ENCODE results near the gene PRUNE2. TPM values are rescaled to one million over a fixed set of nuclear protein-coding genes. Genes with fewer than 3 reads are reported as not detected.
"Not testable (repeated sequence)": the region's sequence is repeated elsewhere in the genome, so short reads cannot be mapped to it uniquely, and the experiment has no call there.

The PRUNE2 gene
- polyA plus RNA-seq, 1 donor from 2014 or later = not detected

DNA sequence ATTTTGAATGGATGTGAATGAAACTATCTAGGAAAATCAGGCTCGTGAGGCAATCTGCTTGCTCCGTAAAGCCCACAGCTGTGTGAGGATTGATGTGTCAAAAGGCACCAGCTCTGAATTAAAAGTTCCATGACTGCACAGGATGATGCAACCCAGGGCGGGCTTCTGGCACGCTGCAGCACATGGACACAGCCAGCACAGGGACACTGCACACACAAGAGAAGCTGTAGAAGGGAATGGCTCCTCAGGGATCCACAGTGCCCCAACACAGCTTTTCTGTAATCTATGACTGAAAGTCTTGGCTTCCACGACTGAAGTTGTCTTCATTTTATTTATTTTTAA is 295.9 kb downstream of the PRUNE2 start:
- Mint-ChIP-seq H3K4me3 (no peak overlapping the region), H3K9me3 (no peaks in the 10 kb centered on the region), H3K36me3 (peaks cover 2% of the 10 kb centered on the region), H3K27me3 (peaks cover 11% of the 10 kb centered on the region), H3K27ac (no peak overlapping the region), H3K4me1 (peaks cover 4 to 8% (median 6%) of the 10 kb centered on the region in 3 donors)

- Mint-ChIP-seq H3K27ac (no peak overlapping the region), H3K36me3 (peaks cover 2% of the 10 kb centered on the region), H3K4me1 (peaks cover 4 to 6% (median 5%) of the 10 kb centered on the region in 3 donors), H3K4me3 (no peak overlapping the region), H3K9me3 (no peaks in the 10 kb centered on the region), H3K27me3 (peaks cover 8% of the 10 kb centered on the region)
Observed at GRCh38 chr9:76609285-76610010, 296.5 kb downstream of the PRUNE2 start.

DNA sequence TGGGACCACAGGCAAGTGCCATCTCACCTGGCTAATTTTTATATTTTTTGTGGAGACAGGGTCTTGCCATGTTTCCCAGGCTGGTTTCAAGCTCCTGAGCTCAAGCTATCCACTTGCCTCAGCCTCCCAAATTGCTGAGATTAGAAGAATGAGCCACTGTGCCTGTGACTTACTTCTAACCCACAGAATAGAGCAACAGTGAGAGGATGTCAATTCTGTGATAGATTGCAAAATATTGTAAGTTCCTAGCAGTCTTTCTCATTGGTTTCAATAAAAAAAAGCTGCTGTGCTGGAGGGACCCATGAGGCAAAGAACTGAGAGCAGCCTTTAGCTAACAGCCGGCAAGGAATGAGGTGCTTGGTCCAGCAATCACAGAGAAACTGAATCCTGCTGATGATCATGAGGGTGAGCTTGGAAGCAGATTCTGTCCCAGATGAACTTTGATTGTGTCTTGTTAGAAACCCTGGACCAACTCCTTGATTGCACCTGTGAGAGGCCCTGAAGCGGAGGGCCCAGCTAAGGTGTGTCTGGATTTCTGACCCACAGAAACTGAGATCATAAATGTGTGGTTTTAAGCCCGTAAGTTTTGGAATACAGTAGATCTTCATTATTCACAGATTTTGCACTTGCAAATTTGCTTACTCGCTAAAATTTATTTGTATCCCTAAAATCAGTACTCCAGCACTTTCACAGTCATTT is 297.2 kb downstream of the PRUNE2 start:
- Mint-ChIP-seq H3K4me1 (peaks cover 4 to 6% (median 5%) of the 10 kb centered on the region in 3 donors), H3K4me3 (no peak overlapping the region), H3K27me3 (peaks cover 6% of the 10 kb centered on the region), H3K36me3 (peaks cover 2% of the 10 kb centered on the region), H3K27ac (no peak overlapping the region), H3K9me3 (no peaks in the 10 kb centered on the region)

- Mint-ChIP-seq H3K36me3 (peaks cover 2% of the 10 kb centered on the region), H3K27ac (no peak overlapping the region), H3K4me1 (peaks cover 4 to 6% (median 5%) of the 10 kb centered on the region in 3 donors), H3K9me3 (no peaks in the 10 kb centered on the region), H3K27me3 (peaks cover 6% of the 10 kb centered on the region), H3K4me3 (peak overlapping the region in 1 of 4 donors; percentile 33)
Observed at GRCh38 chr9:76607730-76608436, 298.0 kb downstream of the PRUNE2 start.

DNA sequence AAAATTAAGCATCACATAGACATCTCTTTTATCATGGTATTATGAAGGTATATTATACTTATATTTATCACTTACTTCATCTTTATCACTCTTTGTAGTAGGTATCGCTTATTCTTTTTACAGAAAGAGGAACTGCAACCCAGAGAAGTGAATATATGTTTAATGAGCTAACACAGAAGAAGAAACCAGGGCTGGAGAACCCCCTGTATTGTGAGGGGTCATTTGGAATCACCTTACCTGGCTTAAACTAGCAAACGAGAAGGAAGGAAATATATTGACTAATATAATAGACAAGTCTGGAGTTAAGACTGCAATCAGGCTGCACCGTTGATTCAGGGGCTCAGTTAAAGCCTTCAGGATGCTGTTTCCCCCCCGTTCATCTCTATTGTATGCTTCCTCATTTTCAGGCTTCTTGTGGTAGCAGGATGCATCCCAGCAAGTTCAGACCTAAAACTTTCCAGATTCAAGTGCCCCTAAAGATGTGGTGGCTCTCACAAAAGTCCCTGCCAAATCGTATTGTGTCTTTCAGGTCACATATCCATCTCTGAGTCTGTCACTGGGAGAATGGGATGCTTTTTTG is 300.5 kb downstream of the PRUNE2 start:
- Mint-ChIP-seq H3K27me3 (peaks cover 1% of the 10 kb centered on the region), H3K4me1 (peaks cover 4 to 6% (median 5%) of the 10 kb centered on the region in 3 donors), H3K9me3 (no peaks in the 10 kb centered on the region), H3K27ac (no peak overlapping the region), H3K4me3 (no peak overlapping the region), H3K36me3 (peaks cover 2% of the 10 kb centered on the region)

GRCh38 chr9:76603931-76604570 is 301.9 kb downstream of the PRUNE2 start:
- Mint-ChIP-seq H3K9me3 (no peaks in the 10 kb centered on the region), H3K27me3 (peaks cover 4% of the 10 kb centered on the region), H3K4me3 (no peak overlapping the region), H3K36me3 (peaks cover 2% of the 10 kb centered on the region), H3K27ac (no peak overlapping the region), H3K4me1 (peaks cover 4 to 6% (median 5%) of the 10 kb centered on the region in 3 donors)

DNA sequence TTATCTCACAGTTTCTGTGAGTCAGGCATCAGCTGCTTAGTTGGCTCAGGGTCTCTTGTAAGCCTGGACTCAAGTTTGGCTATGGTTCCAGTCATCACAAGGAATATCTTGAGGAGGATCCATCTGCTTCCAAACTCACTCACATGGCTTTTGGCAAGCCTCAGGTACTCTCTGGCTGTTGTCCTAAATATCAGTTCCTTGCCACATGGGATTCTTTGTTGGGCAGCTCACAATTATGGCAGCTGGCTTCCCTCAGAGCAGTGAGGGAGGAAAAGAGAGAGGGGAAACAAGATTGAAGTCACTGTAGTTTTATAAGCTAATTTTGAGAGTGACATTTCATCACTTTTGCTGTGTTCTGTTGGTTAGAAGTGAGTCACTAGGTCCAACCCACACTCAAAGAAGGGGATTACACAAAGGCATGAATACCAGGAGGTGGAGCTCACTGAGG is 302.4 kb downstream of the PRUNE2 start:
- Mint-ChIP-seq H3K4me1 (peaks cover 4 to 6% (median 5%) of the 10 kb centered on the region in 3 donors), H3K9me3 (no peaks in the 10 kb centered on the region), H3K27me3 (peaks cover 3% of the 10 kb centered on the region), H3K27ac (no peak overlapping the region), H3K4me3 (no peak overlapping the region), H3K36me3 (no peaks in the 10 kb centered on the region)

DNA sequence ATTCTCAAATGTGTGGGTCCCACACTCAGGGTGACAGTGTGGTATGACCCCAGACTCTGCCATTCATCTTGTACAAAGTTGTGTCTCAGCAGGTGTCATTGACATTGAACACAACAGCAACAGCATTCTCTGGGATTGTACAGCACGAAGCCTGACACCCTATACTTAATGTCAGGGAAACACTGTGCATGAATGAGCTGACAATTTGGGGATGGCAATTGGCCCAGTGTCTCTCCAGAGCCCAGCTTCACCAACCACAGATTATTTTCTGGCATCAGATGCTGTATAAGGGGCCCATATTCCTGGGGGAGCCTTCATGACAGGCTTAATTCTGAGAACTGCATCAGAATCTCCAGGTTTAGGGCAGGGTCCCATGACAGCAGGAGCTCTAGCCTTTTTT is 303.7 kb downstream of the PRUNE2 start:
- Mint-ChIP-seq H3K9me3 (no peaks in the 10 kb centered on the region), H3K4me3 (no peak overlapping the region), H3K36me3 (no peaks in the 10 kb centered on the region), H3K27me3 (peaks cover 3% of the 10 kb centered on the region), H3K4me1 (peaks cover 4 to 6% (median 5%) of the 10 kb centered on the region in 3 donors), H3K27ac (no peak overlapping the region)

DNA sequence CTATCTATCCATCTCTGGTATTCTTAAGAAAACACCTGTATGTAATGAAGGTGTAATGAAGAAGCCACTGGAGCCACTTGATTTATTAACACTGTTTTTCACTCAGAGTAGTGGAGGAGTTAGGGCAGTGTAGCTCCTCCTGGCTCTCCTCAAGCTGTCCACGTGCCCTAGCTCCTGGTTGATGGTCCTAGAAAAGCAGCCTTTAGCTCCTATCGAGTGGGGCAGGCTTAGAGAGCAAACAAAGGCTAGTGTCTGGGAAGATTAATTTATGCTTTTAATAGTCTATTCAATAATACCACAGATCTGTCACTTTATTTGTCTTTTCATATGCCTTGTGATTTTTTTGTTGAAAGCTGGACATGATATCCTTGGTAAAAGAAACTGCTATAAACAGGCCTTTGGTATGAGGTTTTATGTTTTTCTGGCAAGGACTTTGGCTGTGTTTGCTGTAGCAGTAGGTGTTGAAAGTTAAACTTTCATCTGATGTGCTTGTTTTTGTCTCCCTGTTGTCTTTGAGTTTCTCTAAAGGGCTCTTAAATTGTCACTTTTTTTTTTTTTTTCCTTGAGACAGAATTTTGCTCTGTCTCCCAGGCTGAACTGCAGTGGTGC is 305.8 kb downstream of the PRUNE2 start:
- Mint-ChIP-seq H3K4me1 (peaks cover 0 to under 1% (median 0%) of the 10 kb centered on the region in 3 donors), H3K27ac (peak overlapping the region in 2 of 3 donors; percentile 11 to 21), H3K9me3 (no peaks in the 10 kb centered on the region), H3K36me3 (no peaks in the 10 kb centered on the region), H3K4me3 (no peak overlapping the region), H3K27me3 (peaks cover 7% of the 10 kb centered on the region)

GRCh38 chr9:76598981-76599380 is 306.9 kb downstream of the PRUNE2 start:
- peaks cover 7% of the 10 kb centered on the region for H3K27me3 Mint-ChIP-seq
- no peaks in the 10 kb centered on the region for H3K36me3 Mint-ChIP-seq
- no peak overlapping the region for H3K27ac Mint-ChIP-seq
- no peaks in the 10 kb centered on the region for H3K4me1 Mint-ChIP-seq
- no peaks in the 10 kb centered on the region for H3K9me3 Mint-ChIP-seq
- no peak overlapping the region for H3K4me3 Mint-ChIP-seq

DNA sequence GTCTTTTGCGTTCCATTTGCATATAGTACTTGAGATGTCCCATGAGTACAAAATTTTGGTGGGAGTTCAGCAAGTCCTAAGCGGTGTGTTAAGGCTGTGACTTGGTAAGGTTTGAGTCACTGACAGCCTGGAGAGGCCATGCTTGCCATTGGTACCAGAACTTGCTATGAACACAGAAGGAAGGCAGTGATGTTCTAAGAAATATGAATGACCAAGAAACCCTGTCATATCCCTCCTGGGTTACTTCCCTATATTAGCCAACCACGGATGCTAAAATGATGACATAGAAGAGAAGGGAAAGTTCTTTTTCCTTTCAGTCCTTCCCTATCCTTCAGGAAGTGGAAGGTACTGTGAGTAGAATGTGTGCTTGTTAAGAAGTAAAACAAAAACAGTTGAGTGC is 310.3 kb downstream of the PRUNE2 start:
- no peak overlapping the region for H3K27ac Mint-ChIP-seq
- H3K9me3 Mint-ChIP-seq = no peaks in the 10 kb centered on the region
- H3K36me3 Mint-ChIP-seq = no peaks in the 10 kb centered on the region
- no peaks in the 10 kb centered on the region for H3K4me1 Mint-ChIP-seq
- peaks cover 11% of the 10 kb centered on the region for H3K27me3 Mint-ChIP-seq
- H3K4me3 Mint-ChIP-seq = no peak overlapping the region

GRCh38 chr9:76594764-76595424 is 311.0 kb downstream of the PRUNE2 start:
- no peak overlapping the region for H3K4me3 Mint-ChIP-seq
- H3K27ac Mint-ChIP-seq = peak overlapping the region in 1 of 3 donors; percentile 81
- H3K36me3 Mint-ChIP-seq = no peaks in the 10 kb centered on the region
- H3K27me3 Mint-ChIP-seq = peaks cover 10% of the 10 kb centered on the region
- no peaks in the 10 kb centered on the region for H3K4me1 Mint-ChIP-seq
- H3K9me3 Mint-ChIP-seq = no peaks in the 10 kb centered on the region

DNA sequence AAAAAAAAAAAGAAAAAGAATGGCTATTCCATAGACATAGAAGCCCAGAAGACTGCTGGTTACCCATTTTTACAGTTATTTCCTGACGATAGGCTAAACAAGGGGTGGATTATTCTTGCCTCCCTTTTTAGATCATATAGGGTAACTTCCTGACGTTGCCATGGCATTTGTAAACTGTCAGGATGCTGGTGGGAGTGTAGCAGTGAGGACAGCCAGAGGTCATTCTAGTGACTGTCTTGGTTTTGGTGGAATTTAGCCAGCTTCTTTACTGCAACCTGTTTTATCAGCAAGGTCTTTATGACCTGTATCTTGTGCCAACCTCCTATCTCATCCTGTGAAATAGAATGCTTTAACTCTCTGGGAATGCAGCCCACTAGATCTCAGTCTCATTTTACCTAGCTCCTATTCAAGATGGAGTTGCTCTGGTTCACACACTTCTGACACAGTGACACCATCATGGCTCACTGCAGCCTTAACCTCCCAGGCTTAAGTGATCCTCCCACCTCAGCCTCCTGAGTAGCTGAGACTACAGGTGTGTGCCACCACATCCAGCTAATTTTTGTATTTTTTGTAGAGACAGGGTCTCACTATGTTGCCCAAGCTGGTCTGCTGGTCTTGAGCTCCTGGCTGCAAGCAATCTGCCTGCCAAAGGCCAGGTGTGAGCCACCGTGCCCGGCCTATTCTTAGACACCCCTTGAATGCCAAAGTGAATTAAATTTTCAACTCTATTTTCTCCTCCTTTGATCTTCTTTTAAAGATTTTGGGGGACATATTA is 311.8 kb downstream of the PRUNE2 start:
- not testable (repeated sequence) for H3K4me1 Mint-ChIP-seq, H3K4me3 Mint-ChIP-seq, H3K9me3 Mint-ChIP-seq, H3K36me3 Mint-ChIP-seq, H3K27ac Mint-ChIP-seq, H3K27me3 Mint-ChIP-seq

Measured in IgD-negative memory B cell (primary cell).